Activated effector memory CD4-positive, alpha-beta T cell treated with anti-CD3 and anti-CD28 coated beads, Interleukin-2, amount 50 U/mL, for 16 hours (primary cell): ENCODE measurements around the gene MCC.

ENCODE experiments used
- DNase-seq: peaks from one replicate; pipeline ENCODE4 v3.0.0-alpha.2; 2020

Gene MCC

DNA sequence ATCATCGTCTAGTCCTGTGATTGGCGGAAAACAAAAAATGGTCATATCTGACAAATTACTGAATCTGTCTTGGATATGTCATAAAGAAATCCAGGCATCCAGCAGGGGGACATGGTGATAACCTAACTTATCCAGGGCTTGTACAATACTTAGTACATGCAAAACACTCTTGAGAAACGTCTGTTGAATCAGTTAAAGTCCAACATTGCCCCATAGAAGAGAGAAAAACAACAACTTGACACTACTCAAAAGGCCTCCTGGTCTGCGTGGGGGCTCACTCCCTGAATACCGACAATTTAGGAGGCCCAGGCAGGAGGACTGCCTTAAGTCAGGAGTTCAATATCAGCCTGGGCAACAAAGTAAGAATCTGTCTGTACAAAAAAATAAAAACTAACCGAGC is 294.1 kb downstream of the MCC start:
- no peak for DNase-seq

DNA sequence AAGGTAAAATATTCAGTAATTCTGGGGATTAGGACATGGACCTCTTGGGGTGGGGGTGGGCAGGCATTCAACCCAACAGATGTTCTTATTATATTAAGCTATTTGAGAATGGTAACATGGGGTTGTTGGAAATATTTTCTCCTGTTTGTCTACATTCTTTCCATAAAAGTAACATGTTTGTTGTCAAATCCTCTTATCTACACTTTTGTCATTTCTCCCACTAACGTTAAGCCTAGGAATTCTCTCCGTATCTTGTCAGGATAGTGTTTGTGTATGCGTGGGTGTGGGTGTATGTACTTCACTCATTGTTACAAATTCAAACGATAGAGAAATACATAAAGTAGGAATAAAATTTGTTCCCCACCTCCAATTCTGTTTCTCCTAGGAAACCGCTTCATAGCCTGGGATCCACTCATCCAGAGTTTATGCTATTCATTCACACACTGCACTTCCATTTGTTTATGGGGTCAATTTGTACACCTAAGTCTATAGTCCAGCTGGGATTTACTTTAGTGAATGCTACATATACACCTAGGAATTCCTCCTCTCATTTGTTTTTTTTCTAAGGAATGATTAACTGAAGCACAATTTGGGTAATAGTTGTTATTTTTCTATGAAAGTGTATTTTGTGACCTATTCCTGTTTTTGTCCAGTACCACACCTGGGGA is 294.8 kb downstream of the MCC start:
- no peak for DNase-seq

DNA sequence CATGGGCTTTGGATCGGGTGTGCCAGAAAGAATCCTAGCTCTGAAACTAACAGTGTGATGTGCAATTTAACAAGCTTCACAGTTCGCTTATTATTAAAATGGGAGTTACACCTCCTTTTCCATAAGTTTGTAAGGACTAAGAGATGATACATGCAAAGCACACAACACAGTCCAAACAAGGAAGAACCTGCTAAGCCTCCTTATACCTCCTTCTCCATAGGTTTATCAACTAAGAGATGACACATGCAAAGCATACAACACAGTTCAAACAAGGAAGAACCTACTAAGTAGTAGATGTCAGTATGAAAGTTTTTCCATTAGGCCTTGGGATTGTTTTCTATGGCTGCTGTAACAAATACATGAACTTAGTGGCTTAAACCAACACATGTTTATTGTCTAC is 295.7 kb downstream of the MCC start:
- DNase-seq = no peak

DNA sequence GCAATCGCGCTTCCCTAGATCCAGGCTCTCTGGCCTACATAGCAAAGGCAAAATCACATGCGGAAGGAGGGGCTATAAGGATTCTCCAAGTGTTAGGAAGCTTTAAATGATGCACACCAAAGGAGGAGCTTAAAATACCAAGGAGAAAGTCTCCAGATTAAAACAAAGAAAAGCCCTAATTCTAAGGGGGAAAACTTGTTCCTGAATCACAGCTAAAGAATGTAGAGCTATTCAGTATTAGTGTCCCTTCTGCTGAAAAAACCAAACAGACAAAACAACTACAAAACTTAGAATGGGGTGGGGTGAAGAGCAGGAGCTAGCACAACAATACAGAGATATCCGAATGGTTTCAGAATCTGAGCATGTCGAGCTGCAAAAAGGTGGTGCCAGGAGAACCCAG is 297.9 kb downstream of the MCC start:
- DNase-seq = no peak

DNA sequence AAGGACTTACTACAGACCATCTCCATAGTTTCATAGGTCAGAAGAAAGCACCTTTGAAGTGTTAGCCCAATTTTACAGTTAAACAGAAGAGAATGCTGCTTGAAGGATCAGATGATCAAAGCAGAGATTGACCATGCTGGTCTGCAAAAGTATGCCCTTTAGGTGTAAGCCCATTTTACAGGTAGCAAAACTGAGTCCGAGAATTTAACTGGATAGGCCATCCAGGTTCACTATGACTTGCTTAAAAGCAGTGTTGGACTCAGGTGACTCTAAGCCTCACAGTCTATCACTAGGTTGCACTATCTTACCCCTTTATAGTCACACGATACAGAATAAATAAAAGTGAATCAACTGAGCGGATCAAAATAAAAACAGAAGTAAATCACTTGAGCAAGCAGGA is 299.0 kb downstream of the MCC start:
- no peak for DNase-seq

DNA sequence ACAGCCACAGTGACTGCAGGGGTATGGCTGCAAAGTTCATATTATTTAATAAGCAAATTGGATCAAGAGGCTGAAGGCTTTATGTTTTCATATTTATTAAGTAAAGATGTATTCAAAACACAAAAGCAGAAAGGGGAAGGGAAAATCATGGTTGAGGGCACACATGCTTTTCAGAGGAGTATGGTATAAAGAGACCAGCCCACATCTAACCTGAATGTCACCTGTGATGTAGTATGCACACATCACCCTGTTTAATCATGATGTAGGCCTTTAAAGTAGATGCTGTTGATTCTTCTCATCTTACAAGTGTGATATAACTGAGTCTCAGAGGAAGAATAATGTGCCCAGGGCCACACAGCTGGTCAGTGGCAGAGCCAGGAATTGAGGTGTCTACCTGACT is 299.8 kb downstream of the MCC start:
- no peak for DNase-seq

DNA sequence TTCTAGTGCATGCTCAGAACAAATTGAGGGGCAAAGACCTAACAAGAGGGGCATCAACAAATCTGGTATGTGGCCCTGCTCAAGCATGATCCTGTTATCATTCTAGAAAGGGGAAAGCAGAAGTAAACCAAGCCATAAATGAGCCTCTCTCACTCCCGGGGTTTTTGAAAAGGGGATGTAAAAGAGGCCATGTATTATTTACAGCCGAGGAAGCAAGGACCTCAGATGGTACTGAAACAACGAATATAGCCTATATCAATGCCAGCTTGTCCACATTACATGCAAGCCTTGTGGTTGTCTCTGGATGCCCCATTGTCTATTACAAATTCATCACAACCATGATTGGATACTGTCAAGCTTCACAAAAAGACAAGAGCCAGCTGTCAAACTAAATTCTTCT is 300.3 kb downstream of the MCC start:
- no peak for DNase-seq

DNA sequence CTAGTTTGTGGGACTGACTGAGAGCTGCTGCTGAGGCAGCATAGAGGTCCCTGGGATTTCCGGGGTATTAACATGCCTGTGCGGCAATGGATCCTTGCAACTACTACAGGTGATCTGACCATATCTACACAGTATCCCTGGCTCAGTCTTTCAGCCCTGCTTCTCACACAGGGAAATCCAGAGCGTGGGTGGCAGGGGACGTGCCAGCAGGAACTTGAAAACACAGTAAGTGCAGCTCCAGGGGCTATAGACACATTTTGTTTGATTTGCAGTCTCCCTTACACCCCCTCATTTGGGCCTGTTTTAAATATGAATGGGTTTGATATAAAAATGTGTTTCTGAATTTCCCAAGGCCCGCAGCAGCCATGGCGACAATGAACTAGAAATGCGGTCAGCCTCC is 302.2 kb downstream of the MCC start:
- DNase-seq = no peak

DNA sequence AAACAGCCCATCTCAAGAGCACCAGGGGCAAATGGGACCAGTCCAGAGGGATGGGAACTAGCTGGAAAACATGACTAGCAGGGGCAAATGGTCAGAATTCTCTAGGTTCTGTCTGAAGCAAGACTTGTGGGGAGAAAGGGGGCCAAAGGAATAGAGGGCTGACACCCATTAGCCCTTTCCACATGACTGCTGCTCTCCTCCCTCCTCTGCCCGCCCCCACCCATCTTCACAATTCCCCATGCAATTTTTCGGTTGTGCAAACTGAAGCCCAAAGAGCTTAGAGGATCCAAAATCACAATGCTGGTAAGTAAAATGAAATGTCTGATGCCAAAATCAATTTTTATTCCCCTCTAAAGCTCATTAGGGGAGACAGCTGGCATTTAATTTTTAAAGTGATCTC is 304.6 kb downstream of the MCC start:
- DNase-seq = no peak

DNA sequence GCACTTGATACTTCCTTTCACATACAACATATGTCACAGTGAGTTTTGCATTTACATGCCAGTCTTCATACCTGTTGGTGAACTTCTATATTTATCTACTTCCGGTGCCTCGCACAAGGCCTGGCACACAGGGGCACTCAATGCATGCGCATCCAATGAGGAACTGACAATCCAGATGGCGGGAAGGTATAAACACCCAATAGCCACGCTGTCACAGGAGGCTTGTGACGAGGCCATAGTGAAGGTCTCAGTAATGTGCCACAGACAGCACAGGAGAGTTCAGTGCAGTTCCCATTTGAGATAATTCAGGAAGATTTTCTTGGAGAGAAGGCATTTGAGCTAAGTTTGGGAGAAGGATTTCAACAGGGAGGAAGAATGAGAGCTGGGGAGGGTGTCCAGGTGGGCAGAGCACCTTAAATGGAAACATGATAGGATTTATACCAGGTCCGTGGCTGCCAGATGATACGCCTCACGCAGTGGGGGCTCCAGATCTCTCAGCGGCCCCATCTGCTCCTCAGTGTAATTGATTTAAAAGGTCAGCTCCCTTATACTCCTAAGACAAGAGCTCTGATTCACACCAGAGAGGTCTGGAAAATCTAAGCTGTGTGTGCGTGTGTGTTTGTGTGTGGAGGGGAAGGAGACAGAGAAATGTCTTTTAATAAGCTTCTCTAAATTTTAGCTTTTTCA is 305.5 kb downstream of the MCC start:
- DNase-seq = no peak

DNA sequence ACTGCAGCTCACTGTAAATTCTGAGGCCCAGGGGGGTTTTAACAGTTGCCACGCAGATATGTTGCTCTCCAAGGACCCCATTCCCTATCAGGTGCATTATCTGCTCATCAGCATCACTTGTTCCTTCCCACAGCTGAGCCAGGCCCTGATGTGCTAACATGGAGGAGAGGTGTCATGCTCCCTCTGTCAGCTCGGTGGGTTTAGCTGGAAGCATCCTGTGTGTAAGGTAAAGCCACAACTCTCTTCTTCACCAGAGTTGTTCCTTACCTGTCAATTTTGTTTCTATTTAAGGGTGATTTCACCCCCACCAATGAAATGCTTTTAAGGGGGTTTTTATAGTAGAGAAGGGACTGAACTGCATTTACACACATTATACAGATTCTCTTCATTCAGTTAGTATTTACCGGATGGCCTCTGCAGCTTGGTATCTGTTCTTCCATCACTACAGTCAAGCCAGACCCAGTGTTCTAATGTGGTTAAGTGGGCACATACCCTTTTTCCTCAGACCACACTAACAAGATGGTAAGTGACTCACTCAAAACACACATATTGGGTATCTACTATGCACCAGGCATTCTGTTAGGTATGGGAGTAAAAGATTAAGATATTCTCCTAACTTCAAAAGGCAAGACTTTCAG is 306.3 kb downstream of the MCC start:
- no peak for DNase-seq

DNA sequence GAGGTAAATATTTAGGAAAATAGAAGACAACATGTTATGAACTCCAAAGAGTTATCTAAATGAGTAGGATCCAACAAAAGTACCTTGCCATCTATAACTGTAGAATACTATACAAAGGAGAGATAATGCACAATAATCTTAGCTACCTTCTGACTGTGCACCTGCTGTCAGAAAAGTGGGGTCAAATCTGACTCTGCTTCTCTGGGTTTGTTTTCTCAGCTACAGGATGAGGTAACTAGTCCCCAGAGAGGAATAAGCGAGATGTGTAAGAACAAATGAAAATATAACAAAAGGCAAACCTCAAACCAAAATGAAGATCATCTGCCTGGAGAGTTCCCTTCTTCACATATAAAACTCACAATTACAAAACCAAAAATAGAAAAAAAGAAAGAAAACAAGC is 306.8 kb downstream of the MCC start:
- DNase-seq = no peak

DNA sequence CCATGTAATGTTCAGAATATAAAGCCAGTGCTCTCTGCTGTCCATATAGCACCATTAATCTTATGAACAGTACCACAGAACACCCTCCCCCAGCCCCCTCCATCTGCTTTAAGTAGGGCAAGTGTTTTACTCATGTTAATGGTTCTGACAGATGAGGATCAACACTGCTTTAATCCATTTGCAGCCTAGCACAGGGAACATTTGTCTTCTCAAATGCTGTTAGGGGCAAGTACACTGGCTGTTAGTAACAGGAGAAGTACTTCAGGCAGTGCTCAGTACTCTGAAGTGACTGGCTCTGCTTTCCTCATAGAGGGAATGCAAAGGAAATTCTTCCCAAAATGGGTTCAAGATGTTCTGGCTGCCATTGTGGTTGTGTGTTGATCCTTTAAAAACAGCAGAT is 309.1 kb downstream of the MCC start:
- DNase-seq = no peak

DNA sequence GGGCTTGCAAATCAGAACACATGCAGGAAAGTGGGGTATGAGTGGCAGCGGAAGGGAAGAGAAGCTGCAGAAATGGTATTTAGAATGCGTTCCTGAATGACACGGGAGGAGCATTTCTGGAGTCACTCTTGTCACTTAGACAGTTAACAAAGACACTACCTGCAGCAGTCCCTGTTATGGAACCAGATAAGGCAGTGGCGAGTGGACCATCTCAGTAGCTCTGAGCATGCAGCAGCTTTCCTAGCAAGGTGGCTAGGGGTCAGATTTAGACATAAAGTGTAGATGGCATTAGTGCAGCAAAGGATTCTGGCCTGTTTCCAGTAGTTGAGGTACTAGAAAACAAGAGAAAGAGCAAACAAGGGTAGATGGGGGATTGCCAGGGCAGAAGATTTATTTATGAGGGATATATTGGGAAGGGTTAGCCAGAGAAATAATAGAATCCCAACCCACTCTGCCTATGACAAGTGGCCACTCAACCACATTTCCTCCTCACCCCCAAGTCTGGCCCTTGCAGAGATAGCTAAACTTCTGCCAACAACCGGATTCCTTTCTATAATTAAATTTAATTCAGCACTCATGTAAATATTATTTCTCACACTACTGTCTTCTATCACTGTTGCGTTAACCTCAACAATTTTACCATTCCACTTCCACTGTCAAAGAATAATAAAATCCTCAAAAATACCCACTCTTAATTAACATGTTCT is 310.0 kb downstream of the MCC start:
- no peak for DNase-seq

DNA sequence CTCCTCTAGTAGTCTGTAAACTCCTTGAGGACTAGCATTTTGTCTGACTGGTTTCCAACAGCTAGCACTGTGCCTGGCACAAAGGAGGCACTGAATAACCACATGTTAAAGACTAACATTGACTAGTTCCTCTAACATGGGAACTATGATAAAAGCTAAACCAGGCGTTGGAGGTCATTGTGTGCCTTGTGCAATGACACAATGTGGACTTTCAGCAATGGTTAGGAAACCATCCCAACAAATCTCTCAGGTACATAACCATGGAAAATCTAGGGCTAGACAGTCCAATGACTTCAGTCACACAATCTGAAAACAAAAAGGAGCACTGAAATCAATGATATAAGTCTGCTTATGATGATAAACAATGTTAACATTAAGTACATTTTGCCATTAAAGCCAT is 311.0 kb downstream of the MCC start:
- no peak for DNase-seq

DNA sequence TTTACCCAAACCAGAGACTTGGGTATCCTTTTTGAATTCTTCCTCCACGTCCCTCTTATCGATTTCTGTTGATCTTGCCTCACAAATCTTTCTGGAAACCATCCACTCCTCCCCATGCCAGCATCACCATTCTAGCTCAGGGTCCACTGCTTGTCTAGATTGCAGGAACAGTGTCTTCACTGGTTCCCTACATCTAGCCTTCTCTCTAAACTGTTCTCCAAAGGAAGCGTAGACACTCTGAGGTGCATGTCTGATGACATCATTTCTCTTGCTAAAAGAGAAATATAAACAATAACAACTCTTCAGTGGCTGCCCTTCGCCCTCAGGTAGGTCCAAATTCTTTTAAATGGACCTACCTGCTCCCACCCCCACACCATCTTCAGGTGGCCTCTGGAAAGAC is 311.5 kb downstream of the MCC start:
- no peak for DNase-seq

DNA sequence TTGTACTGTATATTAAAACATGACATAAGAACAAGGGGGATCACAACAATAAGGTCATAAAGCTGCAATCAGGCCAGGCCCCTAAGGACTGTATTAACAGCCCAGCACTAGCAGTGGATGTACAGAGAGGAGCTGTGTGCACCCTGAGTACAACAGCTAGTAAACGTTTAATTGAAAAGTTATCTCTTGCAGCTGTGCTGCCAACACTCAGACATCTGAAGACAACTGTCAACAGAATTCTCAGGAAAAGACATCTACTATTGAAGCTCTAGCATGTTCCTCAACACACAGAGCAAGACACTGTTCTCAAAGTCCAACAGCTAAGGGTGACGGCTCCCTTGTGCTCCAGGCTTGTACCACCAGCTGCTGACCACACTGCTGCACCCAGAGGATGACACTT is 312.1 kb downstream of the MCC start:
- no peak for DNase-seq

DNA sequence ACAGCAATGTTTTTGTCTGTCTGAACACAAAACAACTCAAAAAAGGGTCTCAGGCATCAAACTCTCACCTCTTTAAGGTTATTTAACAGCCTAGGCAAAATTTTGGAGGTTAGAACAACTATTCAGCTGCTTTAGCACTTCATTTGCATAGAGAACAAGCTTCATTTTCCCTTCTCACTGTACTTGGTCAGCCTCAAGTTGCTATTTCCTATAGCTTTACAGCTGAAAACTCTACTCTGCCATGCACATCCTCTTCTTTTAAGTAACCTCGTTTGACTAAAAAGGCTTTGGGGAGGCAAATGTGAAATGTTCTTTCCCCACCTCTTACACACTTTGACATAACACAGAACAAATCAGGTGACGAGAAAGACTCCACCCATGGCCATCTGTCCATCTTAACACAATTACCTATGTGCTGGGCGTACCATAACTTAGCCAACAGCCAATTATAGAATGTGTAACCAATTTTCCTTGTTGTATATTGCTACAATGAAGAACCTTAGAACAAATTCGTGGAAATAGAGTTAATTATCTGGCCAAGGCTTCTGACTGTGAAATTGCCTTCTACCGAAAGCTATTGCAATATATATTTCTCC is 315.9 kb downstream of the MCC start:
- DNase-seq = no peak

DNA sequence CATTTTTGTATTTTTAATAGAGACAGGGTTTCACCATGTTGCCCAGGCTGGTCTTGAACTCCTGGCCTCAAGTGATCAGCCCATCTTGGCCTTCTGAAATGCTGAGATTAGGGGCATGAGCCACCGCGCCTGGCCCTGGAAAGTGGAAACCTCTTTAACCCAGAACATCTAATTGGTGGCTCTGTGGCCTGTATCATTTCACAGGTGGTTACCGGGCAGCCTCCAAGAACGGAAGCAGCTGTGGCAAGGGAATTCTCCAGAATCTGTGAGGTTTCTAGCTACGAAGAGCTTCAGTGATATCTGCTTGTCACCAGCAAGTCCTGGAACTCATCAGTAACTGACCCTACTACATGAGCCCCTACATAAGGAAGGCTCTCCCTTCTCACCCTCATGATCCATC is 316.7 kb downstream of the MCC start:
- no peak for DNase-seq

DNA sequence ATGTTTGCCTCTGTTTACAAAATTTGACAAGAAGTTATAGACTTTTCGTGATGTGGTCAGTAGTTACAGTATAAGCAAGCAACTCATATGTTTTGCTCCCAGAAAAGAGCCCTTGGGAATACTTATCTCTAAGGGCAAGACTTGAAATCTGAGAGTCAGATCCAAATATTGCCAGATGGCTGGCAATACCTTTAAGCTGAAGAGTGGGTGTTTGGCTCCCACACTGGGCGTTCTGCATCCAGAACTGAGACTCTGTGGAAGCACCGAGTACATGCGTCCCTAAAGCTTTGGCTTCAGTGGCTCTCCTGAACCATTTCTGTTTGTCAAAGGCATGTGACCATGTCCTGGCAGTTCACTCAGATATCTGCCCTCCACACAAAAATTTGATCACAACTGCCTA is 317.5 kb downstream of the MCC start:
- no peak for DNase-seq

DNA sequence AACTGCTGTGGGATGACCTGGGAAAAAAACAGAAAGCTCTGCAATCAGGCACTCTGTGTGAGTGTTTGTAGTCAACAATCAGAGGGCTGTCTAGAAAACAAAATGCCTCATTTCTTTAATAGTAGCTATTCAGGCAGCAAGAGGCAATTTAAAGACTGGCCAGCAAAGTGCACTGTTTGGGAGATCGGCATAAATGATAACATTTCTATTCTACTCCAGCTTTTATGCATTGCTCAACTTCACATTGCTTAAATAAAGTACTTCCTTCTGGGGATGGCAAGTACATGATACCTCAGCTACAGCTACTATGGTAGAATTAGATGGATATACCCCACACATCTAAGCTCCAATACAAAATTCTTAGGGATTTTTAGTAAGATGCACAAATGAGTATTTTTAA is 318.5 kb downstream of the MCC start:
- no peak for DNase-seq

DNA sequence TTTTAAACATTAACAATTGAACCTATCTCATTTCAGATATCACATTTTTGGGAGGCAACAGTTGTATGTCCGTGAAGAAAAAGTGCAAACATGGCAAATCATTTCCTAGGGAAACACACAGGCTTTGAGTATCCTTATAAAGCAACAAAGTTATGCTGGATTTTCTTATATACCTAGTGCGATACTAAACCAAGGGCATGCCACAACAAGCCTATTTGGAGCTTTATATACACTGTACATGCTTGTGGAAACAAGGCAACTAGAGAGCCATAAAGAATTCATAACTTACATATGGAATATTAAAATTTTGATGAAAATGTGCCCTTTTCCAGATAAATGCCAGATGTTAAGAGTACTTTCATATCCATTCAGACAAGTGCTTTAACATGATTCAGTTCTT is 320.3 kb downstream of the MCC start:
- no peak for DNase-seq

DNA sequence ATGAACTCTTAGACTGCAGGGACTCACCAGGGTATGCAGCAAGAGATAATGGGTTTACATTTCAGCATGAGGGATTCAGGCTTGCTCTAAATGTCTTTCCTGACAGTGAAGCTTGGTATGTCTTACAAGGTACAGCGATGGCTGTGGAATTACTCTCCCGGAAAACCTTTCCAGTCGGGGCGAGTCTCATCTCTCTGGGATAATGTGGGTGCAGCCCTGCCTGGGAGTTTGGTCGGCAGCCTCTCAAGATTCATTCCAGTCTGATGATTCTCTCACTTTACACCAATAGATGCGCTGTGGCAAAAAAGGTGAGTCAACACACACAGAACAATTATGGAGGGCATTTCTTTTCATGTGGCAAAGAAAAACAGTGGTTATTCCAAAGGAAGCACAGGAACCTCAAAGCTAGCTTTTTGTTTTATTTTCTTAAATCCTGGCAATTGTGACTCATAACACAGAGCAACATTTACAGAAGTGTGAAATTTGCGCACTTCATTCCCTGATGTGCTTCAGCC is 321.3 kb downstream of the MCC start:
- DNase-seq = no peak
